Colonic mucosa (tissue), 4 donors: Measurements from ENCODE around the gene TRPM2. TPM values are rescaled to one million over a fixed set of nuclear protein-coding genes. Genes with fewer than 3 reads are reported as not detected.

Experiments
- DNase-seq: peaks from one replicate; pipeline ENCODE4 v3.0.0-alpha.2; 2020
- H3K27ac ChIP-seq: fragments of 200-600 bp; one replicate; pipeline ENCODE4 v1.8.0; 2021
- H3K27me3 ChIP-seq: fragments of 200-600 bp; one replicate; pipeline ENCODE4 v1.8.0; 2021
- H3K36me3 ChIP-seq: fragments of 200-600 bp; one replicate; pipeline ENCODE4 v1.8.0; 2021
- H3K4me1 ChIP-seq: fragments of 200-600 bp; one replicate; pipeline ENCODE4 v1.8.0; 2021; ENCODE audit warnings: mild to moderate bottlenecking
- H3K4me3 ChIP-seq: fragments of 200-600 bp; one replicate; pipeline ENCODE4 v1.8.0; 2021
- H3K9ac ChIP-seq, 2 donors: one replicate each; pipeline ENCODE4 v1.7.0; 2013; ENCODE audit warnings: control low read depth in 2 of 2, low read depth in 2 of 2, low read length in 2 of 2
- H3K9me3 ChIP-seq: fragments of 200-600 bp; one replicate; pipeline ENCODE4 v1.8.0; 2021
- intact Hi-C: fragments of 100-400 bp; cut with DNase I; formaldehyde crosslinking; loops from one replicate; pipeline ENCODE4 v1.14.1; 2022
- total RNA-seq, 2 donors: library from RNA; stranded (reverse); fragmentation: NEBNext Ultra II Directional in 1 of 2; extraction: Animal tissue kit (Norgen Biotek cat#: 25700) in 1 of 2; gene quantifications; one replicate each; pipeline ENCODE4 v1.2.1, GENCODE V29; 2021
- TF ChIP-seq, protein P1 (sequence below): fragments of 200-600 bp; IDR thresholded peaks from one replicate; pipeline ENCODE4 v1.8.0; 2022; ENCODE audit warnings: antibody characterized with exemption, mild to moderate bottlenecking
- donor health status: healthy.
- donor health status: DM: no; HTN: no; CAD: no.
- donor health status: DM: no; HTN: no; CAD: no.

The TRPM2 gene
- total RNA-seq, 2 donors from 2014 or later, result 2.6 to 4.2 TPM

- H3K4me1 ChIP-seq, result peaks cover 2% of the 10 kb centered on the region
- no peaks in the 10 kb centered on the region for H3K36me3 ChIP-seq
- no peaks in the 10 kb centered on the region for H3K27me3 ChIP-seq
- H3K27ac ChIP-seq, result no peak overlapping the region
- H3K4me3 ChIP-seq, result no peak overlapping the region
- TF ChIP-seq, protein P1, sequence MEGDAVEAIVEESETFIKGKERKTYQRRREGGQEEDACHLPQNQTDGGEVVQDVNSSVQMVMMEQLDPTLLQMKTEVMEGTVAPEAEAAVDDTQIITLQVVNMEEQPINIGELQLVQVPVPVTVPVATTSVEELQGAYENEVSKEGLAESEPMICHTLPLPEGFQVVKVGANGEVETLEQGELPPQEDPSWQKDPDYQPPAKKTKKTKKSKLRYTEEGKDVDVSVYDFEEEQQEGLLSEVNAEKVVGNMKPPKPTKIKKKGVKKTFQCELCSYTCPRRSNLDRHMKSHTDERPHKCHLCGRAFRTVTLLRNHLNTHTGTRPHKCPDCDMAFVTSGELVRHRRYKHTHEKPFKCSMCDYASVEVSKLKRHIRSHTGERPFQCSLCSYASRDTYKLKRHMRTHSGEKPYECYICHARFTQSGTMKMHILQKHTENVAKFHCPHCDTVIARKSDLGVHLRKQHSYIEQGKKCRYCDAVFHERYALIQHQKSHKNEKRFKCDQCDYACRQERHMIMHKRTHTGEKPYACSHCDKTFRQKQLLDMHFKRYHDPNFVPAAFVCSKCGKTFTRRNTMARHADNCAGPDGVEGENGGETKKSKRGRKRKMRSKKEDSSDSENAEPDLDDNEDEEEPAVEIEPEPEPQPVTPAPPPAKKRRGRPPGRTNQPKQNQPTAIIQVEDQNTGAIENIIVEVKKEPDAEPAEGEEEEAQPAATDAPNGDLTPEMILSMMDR, result no peak
- DNase-seq, result no peak
- intact Hi-C loops, result no loop called here
- H3K9me3 ChIP-seq, result no peaks in the 10 kb centered on the region
- H3K9ac ChIP-seq, result no peak overlapping the region
Measured at GRCh38 chr21:44461005-44461404, 107.6 kb downstream of the TRPM2 start.

GRCh38 chr21:44461464-44462001, 108.1 kb downstream of the TRPM2 start:
- Histone ChIP-seq H3K36me3 (no peaks in the 10 kb centered on the region), H3K9me3 (no peaks in the 10 kb centered on the region), H3K4me1 (no peaks in the 10 kb centered on the region), H3K9ac (no peak overlapping the region), H3K27ac (no peak overlapping the region), H3K4me3 (no peak overlapping the region), H3K27me3 (no peaks in the 10 kb centered on the region)
- intact Hi-C loops, result no loop called here
- TF ChIP-seq, protein P1, result no peak
- DNase-seq, result no peak

GRCh38 chr21:44462086-44462833, 108.8 kb downstream of the TRPM2 start:
- no peak for DNase-seq
- intact Hi-C loops, result no loop called here
- Histone ChIP-seq H3K9ac (no peak overlapping the region), H3K4me3 (no peak overlapping the region), H3K27me3 (no peaks in the 10 kb centered on the region), H3K27ac (no peak overlapping the region), H3K9me3 (no peaks in the 10 kb centered on the region), H3K36me3 (no peaks in the 10 kb centered on the region), H3K4me1 (no peaks in the 10 kb centered on the region)
- TF ChIP-seq, protein P1, result no peak

DNA sequence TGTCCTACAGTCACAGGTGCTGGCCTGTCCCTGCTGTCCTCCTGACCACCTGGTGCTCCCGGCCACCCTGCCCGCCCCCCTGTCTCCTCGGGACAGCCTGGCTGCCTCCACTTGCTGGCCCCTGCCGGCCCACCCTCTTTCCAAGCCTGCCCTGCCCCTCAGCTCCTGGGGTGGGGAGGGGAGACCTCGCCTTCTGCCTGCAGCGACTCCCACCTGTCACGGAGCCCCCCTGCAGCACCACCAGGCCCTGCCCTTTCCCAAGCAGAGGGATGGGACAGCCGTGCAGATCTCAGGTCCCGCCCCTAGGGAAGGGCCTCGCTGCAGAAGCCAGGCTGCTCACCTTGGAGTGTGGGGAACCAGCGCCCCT, 109.4 kb downstream of the TRPM2 start:
- Histone ChIP-seq H3K4me1 (no peaks in the 10 kb centered on the region), H3K4me3 (no peak overlapping the region), H3K9ac (no peak overlapping the region), H3K9me3 (no peaks in the 10 kb centered on the region), H3K36me3 (no peaks in the 10 kb centered on the region), H3K27ac (no peak overlapping the region), H3K27me3 (no peaks in the 10 kb centered on the region)
- intact Hi-C loops, result no loop called here
- TF ChIP-seq, protein P1, result no peak
- DNase-seq, result no peak

GRCh38 chr21:44463724-44464123, 110.3 kb downstream of the TRPM2 start:
- H3K9me3 ChIP-seq, result no peaks in the 10 kb centered on the region
- intact Hi-C loops, result no loop called here
- H3K9ac ChIP-seq, result no peak overlapping the region
- TF ChIP-seq, protein P1, result no peak
- no peak overlapping the region for H3K27ac ChIP-seq
- H3K4me3 ChIP-seq, result no peak overlapping the region
- H3K27me3 ChIP-seq, result no peaks in the 10 kb centered on the region
- H3K36me3 ChIP-seq, result no peaks in the 10 kb centered on the region
- DNase-seq, result no peak
- no peaks in the 10 kb centered on the region for H3K4me1 ChIP-seq
